Neural cell (in vitro differentiated cells): Measurements from ENCODE around the gene CALHM4.

Experiments
- CTCF ChIP-seq: fragments of 450-650 bp; IDR thresholded peaks from 2 replicates; pipeline ENCODE4 v1.5.1; 2014; ENCODE audit warnings: antibody characterized with exemption, mild to moderate bottlenecking, moderate library complexity; ENCODE audit not compliant: poor library complexity, severe bottlenecking
- EP300 ChIP-seq: fragments of 450-650 bp; conservative IDR thresholded peaks from 2 replicates; pipeline ENCODE4 v1.6.1; 2014; ENCODE audit warnings: antibody characterized with exemption, mild to moderate bottlenecking, moderate library complexity; ENCODE audit not compliant: poor library complexity, severe bottlenecking
- EZH2 ChIP-seq: fragments of 200-600, 300-800 bp; shearing (Covaris generic), sonication (generic); IDR thresholded peaks from 2 replicates; pipeline ENCODE4 v1.6.1; 2014; ENCODE audit warnings: antibody characterized with exemption, low read length, borderline replicate concordance, mild to moderate bottlenecking; ENCODE audit not compliant: insufficient read depth, poor library complexity, severe bottlenecking
- POLR2AphosphoS5 ChIP-seq: IDR thresholded peaks from 2 replicates; pipeline ENCODE4 v1.6.1; 2012
- RAD21 ChIP-seq: fragments of 450-650 bp; conservative IDR thresholded peaks from 2 replicates; pipeline ENCODE4 v1.6.1; 2014; ENCODE audit warnings: antibody characterized with exemption, mild to moderate bottlenecking, moderate library complexity
- REST ChIP-seq: IDR thresholded peaks from 2 replicates; pipeline ENCODE4 v1.6.1; 2012; ENCODE audit warnings: borderline replicate concordance
- SMC3 ChIP-seq: fragments of 450-650 bp; conservative IDR thresholded peaks from 2 replicates; pipeline ENCODE4 v1.6.1; 2014; ENCODE audit warnings: antibody characterized with exemption, mild to moderate bottlenecking, moderate library complexity; ENCODE audit not compliant: poor library complexity
- TAF1 ChIP-seq: IDR thresholded peaks from 2 replicates; pipeline ENCODE4 v1.6.1; 2012; ENCODE audit warnings: low read depth

- TF ChIP-seq CTCF, result no peak
- TF ChIP-seq POLR2AphosphoS5, result no peak
- TF ChIP-seq EZH2, result no peak
- TF ChIP-seq RAD21, result no peak
- no peak for TF ChIP-seq SMC3
- TF ChIP-seq EP300, result no peak
- TF ChIP-seq TAF1, result no peak
- no peak for TF ChIP-seq REST
Measured at GRCh38 chr6:116553451-116553850, at the start of gene CALHM4.
